Left lobe of liver (tissue), 2 donors: ENCODE measurements around the gene CRKL. TPM values are rescaled to one million over a fixed set of nuclear protein-coding genes. Genes with fewer than 3 reads are reported as not detected.
A peak's percentile ranks its signal among the peaks of the same experiment; 100 is the strongest.

Experiments used
- ATAC-seq: fragments of 200-7000 bp; cut with Tn5 transposase; one replicate; pipeline ENCODE4 v1.9.1; 2020; ENCODE audit warnings: mild to moderate bottlenecking, moderate library complexity
- DNase-seq: peaks from one replicate; pipeline ENCODE4 v3.0.0-alpha.2; 2020; ENCODE audit warnings: low spot score
- total RNA-seq: library from RNA; stranded (reverse); gene quantifications from one replicate; pipeline ENCODE4 v1.2.1, GENCODE V29; 2021
- donor health status: DM: no; HTN: no; CAD: no; lungs with moderate emphysema.
- donor health status: DM: no; HTN: yes; CAD: no.

CRKL gene
- total RNA-seq, 1 donor from 2014 or later = 41.4 TPM

DNA sequence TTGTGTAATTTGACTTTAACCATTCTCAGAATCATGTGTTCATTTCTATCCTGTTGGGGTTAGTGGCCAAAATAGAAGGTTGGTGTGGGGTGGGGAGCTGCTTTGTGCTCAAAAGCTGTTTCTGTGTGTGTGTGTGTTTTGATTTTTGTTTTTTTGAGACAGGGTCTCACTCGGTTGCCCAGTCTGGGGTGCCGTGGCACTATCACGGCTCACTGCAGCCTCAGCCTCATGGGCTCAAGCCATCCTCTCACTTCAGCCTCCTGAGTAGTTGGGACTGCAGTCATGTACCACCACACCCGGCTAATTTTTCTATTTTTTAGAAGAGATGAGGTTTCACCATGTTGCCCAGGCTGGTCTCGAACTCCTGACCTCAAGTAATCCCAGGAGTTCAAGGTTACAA is 31.8 kb downstream of the CRKL start:
- no peak for DNase-seq

DNA sequence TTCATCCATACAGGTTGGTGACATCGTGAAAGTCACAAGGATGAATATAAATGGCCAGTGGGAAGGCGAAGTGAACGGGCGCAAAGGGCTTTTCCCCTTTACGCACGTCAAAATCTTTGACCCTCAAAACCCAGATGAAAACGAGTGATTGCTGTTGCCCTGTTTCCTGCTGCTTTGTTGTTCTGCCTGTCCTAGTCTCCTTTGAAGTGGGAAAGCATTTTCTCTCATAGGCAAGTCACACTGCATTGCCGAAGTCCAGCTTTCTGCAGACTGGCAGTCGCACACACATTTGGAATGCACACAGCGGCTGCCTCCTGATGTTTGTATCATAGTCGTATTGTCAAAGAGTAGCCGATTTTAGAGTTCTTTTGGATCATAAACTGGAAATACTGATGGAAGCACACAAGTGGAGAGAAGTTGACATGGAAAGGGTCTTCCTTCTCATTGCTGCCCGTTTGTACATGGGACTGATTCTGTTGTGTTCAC is 32.5 kb downstream of the CRKL start:
- DNase-seq = no peak
- no peak for ATAC-seq

More for the DNA sequence above, 31.8 kb downstream of the CRKL start:
- no peak for ATAC-seq

DNA sequence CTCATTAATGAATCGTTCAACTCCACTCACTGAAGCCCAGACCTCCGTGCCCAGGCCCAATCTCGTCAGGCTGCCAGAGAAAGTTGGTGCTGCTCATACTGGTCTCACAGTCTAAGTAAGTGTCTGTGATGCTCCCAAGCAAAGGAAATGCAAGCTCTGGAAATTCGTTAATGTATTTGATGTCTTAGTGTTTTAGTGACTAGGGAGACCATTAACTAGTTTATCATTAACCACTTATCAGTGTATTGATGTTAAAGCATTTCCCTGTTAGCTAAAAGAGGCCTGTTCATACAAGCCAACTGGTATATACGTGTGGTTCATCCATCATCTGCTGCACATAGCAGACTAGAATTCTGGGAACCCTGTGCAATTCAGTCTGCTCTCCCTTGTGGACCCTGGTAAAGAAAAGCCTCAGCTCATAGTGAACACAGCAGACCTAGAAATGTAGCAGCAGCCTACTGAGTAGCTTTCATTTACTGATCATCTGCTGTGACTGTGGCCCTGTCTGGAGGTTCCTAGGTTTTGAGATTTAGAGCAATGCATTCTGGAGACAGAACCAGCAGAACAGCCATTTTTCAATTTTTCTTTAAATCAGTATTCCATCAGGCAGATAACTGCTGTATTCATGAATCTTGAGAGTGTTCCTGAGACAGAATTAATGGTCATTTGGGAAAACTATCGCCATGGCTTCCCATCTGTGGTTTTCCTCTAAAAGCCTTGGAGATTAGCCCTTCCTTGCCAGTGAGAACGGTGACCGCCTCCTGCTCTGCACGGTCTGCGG is 34.1 kb downstream of the CRKL start:
- ATAC-seq = peak; percentile 22

DNA sequence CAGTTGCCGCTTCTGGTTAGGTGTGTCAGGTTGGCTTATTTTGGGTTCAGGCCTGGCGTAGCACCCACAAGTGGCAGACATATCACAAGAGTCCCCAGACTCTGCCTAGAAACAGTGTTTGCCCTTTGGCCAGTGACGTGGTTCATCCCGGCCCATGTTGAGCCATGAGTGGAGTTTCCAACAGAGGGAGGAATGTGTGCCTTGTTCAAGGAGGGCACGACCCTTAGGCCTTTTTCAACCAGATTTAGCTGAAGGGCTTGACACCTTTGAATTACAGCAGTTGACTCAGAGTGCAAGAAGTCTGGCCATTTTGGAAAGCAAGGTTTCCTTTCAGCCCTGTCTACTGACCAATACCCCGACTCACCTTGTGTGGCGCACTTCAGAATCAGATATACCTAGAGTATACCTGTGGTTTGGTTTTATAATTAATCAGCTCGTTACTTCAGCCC is 34.7 kb downstream of the CRKL start:
- peak; percentile 83 for DNase-seq
- ATAC-seq = peak; percentile 65

More for the DNA sequence above, 34.1 kb downstream of the CRKL start:
- DNase-seq = no peak

DNA sequence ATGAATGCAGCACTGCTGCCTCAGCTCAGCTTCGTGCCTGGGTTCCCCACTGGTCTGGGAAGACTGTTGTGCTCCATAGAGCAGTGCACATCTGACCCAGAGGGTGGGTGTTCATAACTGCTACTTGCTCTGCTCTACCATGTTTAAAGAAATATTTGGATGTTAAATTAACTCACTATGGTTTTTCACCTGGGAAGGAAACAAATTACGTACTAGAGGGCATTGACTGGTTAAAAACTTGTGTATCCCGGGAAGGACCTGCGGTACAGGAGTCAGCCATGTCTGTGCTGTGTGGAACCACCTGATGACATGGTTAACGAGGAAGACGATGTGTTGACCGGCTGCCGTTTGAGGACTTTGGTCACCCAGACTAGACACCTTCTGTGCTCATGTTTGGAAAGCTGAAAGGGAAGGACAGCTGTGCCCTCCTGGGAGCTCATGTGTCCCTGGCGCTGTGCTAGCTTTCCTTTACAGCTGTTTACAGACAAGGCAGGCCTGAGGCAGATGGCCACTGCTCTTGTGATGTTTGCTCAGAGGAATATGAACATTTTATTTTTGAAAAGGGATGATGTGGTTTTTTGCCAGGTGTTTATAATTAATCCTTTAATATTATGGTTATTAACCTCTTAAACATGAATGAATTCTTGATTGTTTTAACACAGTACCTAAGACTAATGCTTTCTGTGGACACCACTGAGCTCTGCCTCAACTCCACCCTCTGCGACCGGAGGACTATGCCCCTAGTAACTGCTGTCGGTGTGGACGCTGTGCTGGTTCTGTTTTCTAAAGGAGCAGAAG is 35.5 kb downstream of the CRKL start:
- DNase-seq (peak; percentile 82), ATAC-seq (peak; percentile 53)

DNA sequence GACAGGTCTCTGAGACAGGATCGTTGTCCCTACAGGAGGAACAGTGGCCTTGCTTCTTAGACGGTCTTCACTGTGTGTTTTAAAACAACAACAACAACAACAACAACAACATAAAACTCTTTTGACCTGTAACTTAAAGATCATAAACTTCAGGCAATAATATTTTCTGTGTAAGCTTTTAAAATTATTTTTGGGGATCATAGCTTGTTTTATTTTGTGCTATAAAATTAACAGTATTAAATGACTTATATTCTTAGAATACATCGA is 36.1 kb downstream of the CRKL start:
- DNase-seq (no peak), ATAC-seq (no peak)

DNA sequence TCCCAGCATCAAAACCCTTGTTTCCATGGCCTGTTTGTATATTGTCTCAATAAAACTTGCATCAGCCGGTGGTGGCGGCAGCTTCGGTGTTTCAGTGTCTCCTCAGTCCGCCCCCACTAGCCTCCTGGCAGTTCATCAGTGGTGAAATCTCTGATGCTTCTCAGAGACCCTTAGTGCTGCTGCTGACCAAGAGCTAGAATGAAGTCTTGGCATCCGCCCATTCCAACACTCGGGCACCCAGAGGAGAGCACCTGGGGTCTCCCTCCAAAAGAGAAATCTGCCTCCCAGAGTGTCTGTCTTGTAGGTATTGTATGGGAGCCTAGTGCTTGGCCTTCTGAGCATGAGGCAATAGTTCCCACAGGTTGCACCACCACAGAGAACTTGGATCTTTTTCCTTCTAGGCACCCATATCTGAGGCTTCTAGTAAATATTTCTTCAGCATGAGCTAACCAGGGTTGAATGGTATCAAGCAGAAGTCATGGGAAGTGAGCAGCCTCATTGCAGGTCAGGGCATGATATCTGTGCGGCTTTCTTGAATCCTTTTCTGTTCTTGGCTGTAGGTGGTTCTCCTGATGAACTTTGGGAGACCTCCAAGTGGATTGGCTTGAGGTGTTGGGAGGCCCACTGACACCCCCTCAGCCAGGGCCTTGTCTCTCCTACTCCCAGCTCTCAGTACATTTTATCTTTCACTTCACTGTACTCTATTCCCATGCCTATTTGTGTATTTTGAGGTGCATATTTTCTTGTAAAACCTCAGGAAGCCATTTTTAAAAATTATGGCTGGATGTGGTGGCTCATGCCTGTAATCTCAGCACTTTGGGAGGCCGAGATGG is 36.7 kb downstream of the CRKL start:
- DNase-seq = peak; percentile 80

DNA sequence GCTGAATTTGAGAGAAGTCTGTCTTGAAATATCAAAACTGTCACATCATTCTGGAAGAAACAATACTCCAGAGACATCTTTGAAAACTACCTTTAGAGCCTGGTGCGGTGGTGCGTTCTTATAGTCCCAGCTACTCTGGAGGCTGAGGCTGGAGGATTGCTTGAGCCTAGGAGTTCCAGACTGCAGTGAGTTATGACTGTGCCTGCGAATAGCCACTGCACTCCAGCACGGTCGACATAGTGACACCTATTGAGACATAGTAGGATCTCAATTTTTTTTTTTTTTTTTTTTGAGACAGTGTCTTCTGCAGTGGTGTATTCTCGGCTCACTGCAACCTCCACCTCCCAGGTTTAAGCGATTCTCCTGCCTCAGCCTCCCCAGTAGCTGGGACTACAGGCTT is 38.3 kb downstream of the CRKL start:
- ATAC-seq = no peak
- no peak for DNase-seq

More for the DNA sequence above, 36.7 kb downstream of the CRKL start:
- peak; percentile 44 for ATAC-seq

DNA sequence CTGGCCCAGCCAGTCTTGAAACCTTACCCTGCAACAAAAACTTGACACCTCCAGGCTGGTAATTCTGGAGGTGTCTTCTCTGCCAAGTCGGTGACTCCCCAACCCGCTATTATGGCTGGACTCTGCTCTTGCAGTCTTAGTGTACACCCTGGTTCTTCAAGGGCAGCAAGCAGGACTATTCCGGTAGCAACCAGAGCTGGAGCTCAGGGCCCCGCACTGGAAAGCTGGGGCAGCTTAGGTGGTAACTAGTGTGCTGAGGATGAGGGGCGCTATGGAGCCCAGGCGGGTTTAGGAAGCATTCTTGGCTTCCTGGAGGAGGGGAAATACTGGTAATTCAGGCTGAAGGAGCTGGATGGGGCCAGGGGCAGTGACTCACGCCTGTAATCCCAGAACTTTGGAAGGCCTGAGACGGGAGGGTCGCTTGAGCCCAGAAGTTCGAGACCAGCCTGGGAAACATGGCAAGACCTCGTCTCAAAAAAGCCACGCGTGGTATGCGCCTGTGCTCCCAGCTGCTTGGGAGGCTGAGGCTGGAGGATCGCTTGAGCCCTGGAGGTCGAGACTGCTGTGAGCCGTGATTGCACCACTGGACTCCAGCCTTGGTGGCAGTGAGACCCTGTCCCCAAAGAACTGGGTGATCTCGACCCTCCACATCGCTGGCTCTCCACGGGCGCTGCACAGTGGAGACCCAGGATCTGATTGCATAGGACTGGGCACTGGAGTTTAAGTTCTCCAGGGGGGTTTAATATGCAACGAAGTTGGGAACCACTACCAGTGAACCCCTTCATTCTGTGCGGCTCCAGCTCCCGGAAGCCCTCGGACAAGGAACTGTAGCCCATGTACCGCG is 39.3 kb downstream of the CRKL start:
- no peak for ATAC-seq
- DNase-seq = no peak

DNA sequence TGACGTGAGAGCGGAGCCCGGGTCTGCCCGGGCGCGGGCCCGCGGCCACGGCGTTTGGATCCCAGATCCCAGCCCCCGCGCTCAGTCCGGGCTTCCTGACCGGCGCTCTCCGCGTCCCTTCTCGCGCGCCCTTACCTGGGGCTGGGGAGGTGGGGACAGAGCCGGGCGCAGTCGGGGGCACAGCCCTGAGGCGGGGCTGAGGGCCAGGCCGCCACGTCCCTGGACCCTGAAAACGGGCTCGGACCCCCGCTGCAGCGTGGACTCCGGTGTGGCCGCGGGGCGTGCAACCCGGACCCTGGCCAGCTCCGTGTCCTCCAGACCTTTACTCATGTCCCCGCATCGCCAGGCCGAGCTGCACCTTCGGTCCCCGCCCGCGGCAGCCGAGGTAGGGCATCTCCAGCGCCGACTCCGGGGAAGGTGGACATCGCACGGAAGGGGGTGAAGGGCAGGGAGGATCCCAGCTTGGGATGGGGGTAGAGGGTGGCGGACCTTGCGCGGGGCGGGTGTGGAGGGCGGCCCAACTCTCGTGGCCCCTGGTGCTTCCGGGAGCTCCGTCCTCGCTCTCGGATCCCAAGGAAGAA is 40.0 kb downstream of the CRKL start:
- DNase-seq (no peak), ATAC-seq (peak; percentile 52)

DNA sequence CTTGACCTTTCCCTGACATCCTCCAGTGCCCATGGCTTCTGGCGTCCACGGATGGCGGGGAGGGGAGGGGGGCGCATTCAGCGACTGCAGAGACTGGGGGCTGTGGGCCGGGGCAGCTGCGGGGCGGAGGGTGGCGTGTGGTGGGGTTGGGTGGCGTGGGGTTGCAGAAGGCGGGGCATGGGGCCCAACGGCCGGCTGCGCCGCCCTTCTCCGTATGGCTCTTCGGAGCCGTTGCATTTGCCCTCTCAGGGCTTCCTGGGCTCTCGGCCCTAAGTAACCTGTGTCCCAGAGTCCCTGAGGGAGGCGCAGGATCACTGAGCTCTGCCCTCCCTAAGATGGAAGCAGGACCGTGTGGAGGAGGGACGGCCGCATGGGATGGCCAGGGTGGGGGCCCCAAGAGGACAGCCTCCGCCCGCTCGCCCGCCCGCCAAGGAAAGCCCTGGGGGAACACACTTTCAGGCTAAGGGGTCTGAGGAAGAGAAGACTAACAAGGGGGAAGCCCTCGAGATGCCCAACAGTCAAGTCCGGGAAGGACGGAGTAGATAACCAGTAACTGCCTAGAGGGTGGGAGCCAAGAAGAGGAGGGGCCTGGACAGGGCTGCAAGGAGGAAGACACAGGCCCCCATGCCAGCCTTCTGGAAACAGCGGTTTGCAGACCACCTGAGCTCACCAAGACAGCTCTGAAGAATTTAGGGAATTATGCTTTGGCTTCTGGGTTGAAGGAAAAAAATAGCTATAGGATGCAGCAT is 40.6 kb downstream of the CRKL start:
- ATAC-seq (peak; percentile 18), DNase-seq (no peak)

DNA sequence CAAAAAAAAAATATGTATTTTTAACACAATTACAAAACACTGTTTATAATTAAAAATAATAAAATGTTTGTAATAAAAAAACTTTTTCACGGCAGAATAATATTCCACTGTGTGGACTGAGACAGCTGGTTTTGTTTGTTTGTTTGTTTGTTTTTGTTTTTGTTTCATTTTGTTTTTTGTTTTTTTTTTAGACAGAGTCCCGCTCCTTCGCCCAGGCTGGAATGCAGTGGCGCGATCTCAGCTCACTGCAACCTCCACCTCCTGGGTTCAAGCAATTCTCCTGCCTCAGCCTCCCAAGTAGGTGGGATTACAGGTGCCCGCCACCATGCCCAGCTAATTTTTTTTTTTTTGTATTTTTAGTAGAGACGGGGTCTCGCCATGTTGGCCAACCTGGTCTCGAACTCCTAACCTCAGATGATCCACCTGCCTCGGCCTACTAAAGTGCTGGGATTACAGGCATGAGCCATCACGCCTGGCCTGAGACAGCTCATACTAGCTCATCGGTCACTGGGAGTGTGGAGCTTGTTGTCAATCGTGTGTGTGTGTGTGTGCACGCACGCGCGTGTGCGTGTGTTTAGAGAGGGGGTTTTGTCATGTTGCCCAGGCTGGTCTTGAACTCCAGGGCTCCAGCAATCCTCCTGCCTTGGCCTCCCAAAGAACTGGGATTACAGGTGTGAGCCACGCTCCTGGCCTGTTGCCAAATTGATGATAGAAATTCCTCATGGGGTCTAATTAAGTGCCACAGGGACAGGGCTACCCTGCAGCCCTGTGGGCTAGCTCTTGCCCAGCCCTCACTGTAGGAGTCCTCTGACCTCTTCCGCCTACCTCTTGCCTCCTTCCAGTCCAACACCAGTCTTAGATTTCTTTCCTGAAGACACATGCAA is 42.6 kb downstream of the CRKL start:
- ATAC-seq = no peak

DNA sequence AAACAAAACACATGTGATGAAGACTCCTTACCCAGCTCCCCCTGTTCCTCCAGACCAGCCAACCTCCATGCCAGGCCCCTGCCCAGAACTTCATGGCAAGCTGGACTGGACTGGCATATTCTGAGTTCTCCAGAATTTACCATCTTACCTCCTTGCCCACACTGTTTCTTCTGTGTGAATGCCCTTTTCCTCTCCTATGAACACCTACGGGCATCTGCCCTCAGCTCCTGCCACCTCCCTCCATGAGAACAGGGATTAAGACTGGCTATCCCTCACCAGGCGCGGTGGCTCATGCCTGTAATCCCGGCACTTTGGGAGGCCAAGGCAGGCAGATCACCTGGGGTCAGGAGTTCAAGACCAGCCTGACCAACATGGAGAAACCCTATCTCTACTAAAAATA is 43.4 kb downstream of the CRKL start:
- ATAC-seq = no peak

More for the DNA sequence above, 42.6 kb downstream of the CRKL start:
- DNase-seq = no peak

DNA sequence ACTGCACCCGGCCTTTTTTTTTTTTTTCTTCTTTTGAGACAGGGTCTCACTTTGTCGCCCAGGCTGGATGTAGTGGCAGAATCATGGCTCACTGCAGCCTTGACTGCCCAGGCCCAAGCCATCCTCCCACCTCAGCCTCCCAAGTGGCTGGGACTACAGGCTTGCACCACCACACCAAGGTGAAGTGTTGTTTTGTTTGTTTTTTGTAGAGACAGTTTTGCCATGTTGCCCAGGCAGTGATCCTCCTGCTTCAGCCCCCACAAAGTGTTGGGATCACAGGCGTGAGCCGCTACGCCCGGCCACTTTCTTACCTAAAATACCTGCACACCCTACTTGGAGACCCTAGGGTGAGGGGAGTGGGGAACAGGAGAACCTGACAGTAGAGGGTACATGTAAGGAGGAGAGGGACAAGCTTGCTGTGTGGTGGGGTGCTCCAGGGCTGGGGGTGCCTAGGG is 45.3 kb downstream of the CRKL start:
- ATAC-seq (no peak), DNase-seq (no peak)

More for the DNA sequence above, 43.4 kb downstream of the CRKL start:
- DNase-seq = no peak

DNA sequence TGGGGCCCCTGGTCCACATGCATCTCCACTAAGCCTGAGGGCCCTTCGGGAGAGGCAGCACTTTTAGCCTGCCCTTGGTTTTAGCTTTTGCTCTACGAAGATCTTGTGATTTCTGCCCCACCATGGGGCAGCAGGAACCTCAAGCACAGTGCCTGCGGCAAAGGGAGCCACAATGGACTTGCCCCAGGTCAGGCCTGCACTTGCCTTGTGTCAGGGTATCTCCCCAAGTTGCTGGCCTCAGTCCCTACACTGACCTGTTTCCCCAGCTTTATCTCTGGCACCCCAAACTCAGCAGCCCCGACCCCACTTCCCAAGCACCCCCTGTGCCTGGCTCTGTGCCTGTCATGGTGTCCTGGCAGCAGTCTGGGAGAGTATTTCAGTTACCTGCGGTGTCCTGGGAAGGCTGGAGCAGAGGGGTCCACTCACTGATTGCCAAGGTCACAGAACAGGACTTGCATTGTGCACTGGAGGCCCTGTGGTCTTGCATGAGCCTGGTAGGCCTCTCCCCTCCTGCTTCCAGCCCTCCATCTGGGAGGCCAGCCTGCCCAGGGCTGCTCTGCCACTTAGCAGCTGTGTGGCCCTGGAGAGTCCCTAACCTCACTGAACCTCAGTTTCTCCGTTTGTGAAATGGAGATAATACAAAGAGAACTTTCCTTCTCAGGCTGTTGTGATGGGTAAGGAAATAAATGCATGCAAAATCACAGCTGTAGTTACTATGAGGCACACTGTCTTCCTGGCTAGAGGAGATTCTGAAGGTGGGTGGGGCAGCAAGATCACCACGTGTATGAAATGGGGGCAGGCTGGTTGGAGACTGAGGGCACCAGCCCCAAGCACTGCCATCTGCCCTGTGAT is 46.2 kb downstream of the CRKL start:
- ATAC-seq (no peak), DNase-seq (no peak)

DNA sequence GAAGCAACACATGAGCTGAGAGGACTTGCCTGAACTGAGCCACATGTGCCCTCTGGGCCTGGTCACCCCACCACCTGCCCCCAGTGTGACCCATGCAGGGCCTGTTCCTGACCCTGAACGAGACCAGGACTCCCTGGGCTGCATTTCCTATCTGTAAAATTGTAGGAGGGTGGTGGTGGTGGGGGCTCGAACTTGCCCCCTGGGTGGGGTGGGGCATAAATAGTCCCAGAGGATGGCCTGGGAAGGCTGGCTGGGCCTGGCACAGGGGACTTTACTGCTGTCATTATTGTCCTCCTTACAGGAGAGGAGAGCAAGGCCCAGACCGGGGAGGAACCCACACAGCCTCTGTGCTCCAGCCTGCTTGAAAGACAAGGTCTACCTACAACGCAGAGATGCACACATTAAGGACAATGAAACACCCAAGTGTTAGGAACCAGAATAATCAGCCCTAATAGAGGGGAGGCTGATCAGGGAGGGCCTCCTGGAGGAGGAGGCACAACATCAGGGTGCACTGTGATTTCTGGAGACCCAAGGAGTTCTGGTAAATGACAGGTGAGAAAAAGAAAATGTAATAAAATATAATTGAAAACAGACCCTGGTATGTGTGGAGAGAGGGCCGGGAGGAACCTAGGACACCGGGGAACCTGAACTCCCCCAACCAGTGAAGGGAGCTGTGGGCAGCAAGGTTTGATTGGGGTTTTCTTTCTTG is 47.0 kb downstream of the CRKL start:
- DNase-seq = no peak
- no peak for ATAC-seq

DNA sequence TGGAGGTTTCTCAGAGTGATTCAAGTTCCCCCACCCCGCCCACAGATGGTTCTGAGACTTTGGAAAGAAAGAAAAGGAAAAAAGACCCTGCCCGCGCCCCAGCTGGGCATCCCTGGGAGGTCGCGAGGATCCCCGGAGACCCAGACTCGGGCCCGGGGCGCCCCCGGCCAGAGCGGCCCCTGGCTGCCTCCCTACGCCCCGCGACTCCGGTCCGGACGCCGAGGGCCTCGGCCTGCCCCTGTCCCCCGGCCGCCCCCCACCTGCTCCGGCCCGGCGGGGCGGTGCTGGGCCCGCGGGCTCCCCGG is 47.5 kb downstream of the CRKL start:
- no peak for ATAC-seq

More for the DNA sequence above, 47.5 kb downstream of the CRKL start:
- DNase-seq = no peak
